GM12878 (cell line): Measurements from ENCODE around the gene FYTTD1. TPM values are rescaled to one million over a fixed set of nuclear protein-coding genes. Genes with fewer than 3 reads are reported as not detected.

Source experiments
- JUND ChIP-seq: IDR thresholded peaks from 2 replicates; pipeline ENCODE4 v1.6.1; 2012; ENCODE audit warnings: low read depth, mild to moderate bottlenecking, low read length, improper control_type of control experiment, moderate library complexity
- KAT2A ChIP-seq: conservative IDR thresholded peaks from 2 replicates; pipeline ENCODE4 v1.6.1; 2011; ENCODE audit warnings: low read depth, low read length; ENCODE audit not compliant: control insufficient read depth
- SMC3 ChIP-seq: IDR thresholded peaks from 2 replicates; pipeline ENCODE4 v1.6.1; 2011; ENCODE audit warnings: low read length, improper control_type of control experiment, borderline replicate concordance
- SREBF2 ChIP-seq: IDR thresholded peaks from 2 replicates; pipeline ENCODE4 v1.6.1; 2012; ENCODE audit warnings: mild to moderate bottlenecking, low read length
- STAT1 ChIP-seq: fragments of 450-650 bp; conservative IDR thresholded peaks from 2 replicates; pipeline ENCODE4 v1.6.1; 2014; ENCODE audit warnings: antibody characterized with exemption, mild to moderate bottlenecking
- WRNIP1 ChIP-seq: IDR thresholded peaks from 2 replicates; pipeline ENCODE4 v1.6.1; 2011; ENCODE audit warnings: low read depth, low read length, improper control_type of control experiment, borderline replicate concordance
- YBX1 ChIP-seq: fragments of 450-650 bp; IDR thresholded peaks from 2 replicates; pipeline ENCODE4 v1.6.1; 2016; ENCODE audit warnings: antibody characterized with exemption
- ZBED1 ChIP-seq: IDR thresholded peaks from 2 replicates; pipeline ENCODE4 v1.6.1; 2016; ENCODE audit warnings: borderline replicate concordance
- ZNF24 ChIP-seq: fragments of 450-650 bp; IDR thresholded peaks from 2 replicates; pipeline ENCODE4 v1.6.1; 2017; ENCODE audit warnings: antibody characterized with exemption, mild to moderate bottlenecking
- ZNF384 ChIP-seq: IDR thresholded peaks from 2 replicates; pipeline ENCODE4 v1.6.1; 2012; ENCODE audit warnings: low read depth, mild to moderate bottlenecking, low read length, improper control_type of control experiment, borderline replicate concordance
- ZNF622 ChIP-seq: fragments of 450-650 bp; IDR thresholded peaks from 2 replicates; pipeline ENCODE4 v1.6.1; 2017; ENCODE audit warnings: mild to moderate bottlenecking, inconsistent platforms
- polyA plus RNA-seq, 11 experiments: library from polyadenylated mRNA; depleted of rRNA in 4 of 11; unstranded in 6 of 11; stranded (reverse) in 5 of 11; fragments of >200 nt; fragmentation: Nextera tagmentation in 4 of 11; fragmentation: Illumina TruSeq in 1 of 11; extraction: Ambion mirVana in 4 of 11; extraction: Trizol in 1 of 11; gene quantifications; 1 replicate in 1 of 11; 2 replicates in 10 of 11; pipeline versions ENCODE4 v1.2.1 to v1.2.3, GENCODE V29; 2011 to 2016; ENCODE audit warnings: inconsistent platforms in 2 of 11, missing spikeins in 2 of 11, low read depth in 1 of 11
- total RNA-seq, 4 experiments: library from RNA; depleted of rRNA in 3 of 4; stranded (reverse); fragments of >200 nt in 3 of 4; fragmentation: Illumina TruSeq in 1 of 4; extraction: Trizol in 1 of 4; gene quantifications; 2 replicates each; pipeline versions ENCODE4 v1.2.1 to v1.2.3, GENCODE V29; 2013 to 2021
- TF ChIP-seq, protein P1 (sequence below): fragments of 450-650 bp; conservative IDR thresholded peaks from 2 replicates; pipeline ENCODE4 v1.6.1; 2017; ENCODE audit warnings: mild to moderate bottlenecking, moderate library complexity
- TF ChIP-seq, protein P2 (sequence below): fragments of 450-650 bp; IDR thresholded peaks from 2 replicates; pipeline ENCODE4 v1.6.1; 2017; ENCODE audit warnings: mild to moderate bottlenecking, moderate library complexity
- TF ChIP-seq, protein P3 (sequence below): IDR thresholded peaks from 2 replicates; pipeline ENCODE4 v1.6.1; 2011; ENCODE audit warnings: borderline replicate concordance, low read depth, mild to moderate bottlenecking, moderate library complexity, low read length; ENCODE audit not compliant: insufficient read depth, poor library complexity, severe bottlenecking
- TF ChIP-seq, protein P4 (sequence below): fragments of 450-650 bp; IDR thresholded peaks from 2 replicates; pipeline ENCODE4 v1.6.1; 2018; ENCODE audit warnings: borderline replicate concordance, mild to moderate bottlenecking; ENCODE audit not compliant: partially characterized antibody
- TF ChIP-seq, protein P5 (sequence below), 3 experiments: IDR thresholded peaks in 2 of 3; conservative IDR thresholded peaks in 1 of 3; 2 replicates each; pipeline ENCODE4 v1.5.1; 2011; ENCODE audit warnings: low read depth in 3 of 3, low read length in 3 of 3, mild to moderate bottlenecking in 3 of 3, control low read depth in 2 of 3, moderate library complexity in 2 of 3, inconsistent platforms in 1 of 3, mixed read lengths in 1 of 3; ENCODE audit not compliant: control insufficient read depth in 2 of 3, insufficient read depth in 1 of 3; ENCODE audit errors: extremely low read depth in 1 of 3
- TF ChIP-seq, protein P6 (sequence below): IDR thresholded peaks from 2 replicates; pipeline ENCODE4 v1.6.1; 2012; ENCODE audit warnings: low read length, inconsistent platforms

The FYTTD1 gene
- total and polyA plus RNA-seq, 10 of the 15 experiments (the other 5 are each of a cell fraction or from before 2014, with no cell fraction given) = 25.5 to 101 (median 59.4) TPM

DNA sequence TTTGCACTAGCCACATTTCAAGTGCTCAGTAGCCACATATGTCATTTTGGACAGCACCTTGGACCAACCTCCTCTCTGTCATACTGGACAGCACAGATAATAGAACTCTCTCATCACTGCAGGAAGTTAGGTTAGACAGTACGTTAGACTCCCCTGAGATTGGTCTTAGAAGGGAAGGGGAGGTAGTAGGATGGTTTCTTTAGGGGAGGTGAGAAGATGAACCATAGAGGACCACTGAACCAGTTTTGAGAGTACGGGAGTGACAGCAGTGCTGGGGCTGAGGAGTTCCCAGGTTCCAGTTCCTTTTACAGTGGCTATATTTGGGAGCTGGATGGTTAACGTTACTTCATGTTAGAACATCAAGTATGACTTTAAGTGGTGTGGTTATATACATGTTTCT, 49.2 kb downstream of the FYTTD1 start (continued):
- TF ChIP-seq, protein P1, sequence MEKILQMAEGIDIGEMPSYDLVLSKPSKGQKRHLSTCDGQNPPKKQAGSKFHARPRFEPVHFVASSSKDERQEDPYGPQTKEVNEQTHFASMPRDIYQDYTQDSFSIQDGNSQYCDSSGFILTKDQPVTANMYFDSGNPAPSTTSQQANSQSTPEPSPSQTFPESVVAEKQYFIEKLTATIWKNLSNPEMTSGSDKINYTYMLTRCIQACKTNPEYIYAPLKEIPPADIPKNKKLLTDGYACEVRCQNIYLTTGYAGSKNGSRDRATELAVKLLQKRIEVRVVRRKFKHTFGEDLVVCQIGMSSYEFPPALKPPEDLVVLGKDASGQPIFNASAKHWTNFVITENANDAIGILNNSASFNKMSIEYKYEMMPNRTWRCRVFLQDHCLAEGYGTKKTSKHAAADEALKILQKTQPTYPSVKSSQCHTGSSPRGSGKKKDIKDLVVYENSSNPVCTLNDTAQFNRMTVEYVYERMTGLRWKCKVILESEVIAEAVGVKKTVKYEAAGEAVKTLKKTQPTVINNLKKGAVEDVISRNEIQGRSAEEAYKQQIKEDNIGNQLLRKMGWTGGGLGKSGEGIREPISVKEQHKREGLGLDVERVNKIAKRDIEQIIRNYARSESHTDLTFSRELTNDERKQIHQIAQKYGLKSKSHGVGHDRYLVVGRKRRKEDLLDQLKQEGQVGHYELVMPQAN = no peak
- TF ChIP-seq SREBF2 (no peak), WRNIP1 (no peak), ZNF24 (no peak), ZBED1 (peak; percentile 48; the same call in 1 of the 2 replicates), JUND (no peak), SMC3 (no peak), ZNF384 (no peak), KAT2A (no peak), STAT1 (no peak), ZNF622 (no peak), YBX1 (no peak)
- TF ChIP-seq, protein P2, sequence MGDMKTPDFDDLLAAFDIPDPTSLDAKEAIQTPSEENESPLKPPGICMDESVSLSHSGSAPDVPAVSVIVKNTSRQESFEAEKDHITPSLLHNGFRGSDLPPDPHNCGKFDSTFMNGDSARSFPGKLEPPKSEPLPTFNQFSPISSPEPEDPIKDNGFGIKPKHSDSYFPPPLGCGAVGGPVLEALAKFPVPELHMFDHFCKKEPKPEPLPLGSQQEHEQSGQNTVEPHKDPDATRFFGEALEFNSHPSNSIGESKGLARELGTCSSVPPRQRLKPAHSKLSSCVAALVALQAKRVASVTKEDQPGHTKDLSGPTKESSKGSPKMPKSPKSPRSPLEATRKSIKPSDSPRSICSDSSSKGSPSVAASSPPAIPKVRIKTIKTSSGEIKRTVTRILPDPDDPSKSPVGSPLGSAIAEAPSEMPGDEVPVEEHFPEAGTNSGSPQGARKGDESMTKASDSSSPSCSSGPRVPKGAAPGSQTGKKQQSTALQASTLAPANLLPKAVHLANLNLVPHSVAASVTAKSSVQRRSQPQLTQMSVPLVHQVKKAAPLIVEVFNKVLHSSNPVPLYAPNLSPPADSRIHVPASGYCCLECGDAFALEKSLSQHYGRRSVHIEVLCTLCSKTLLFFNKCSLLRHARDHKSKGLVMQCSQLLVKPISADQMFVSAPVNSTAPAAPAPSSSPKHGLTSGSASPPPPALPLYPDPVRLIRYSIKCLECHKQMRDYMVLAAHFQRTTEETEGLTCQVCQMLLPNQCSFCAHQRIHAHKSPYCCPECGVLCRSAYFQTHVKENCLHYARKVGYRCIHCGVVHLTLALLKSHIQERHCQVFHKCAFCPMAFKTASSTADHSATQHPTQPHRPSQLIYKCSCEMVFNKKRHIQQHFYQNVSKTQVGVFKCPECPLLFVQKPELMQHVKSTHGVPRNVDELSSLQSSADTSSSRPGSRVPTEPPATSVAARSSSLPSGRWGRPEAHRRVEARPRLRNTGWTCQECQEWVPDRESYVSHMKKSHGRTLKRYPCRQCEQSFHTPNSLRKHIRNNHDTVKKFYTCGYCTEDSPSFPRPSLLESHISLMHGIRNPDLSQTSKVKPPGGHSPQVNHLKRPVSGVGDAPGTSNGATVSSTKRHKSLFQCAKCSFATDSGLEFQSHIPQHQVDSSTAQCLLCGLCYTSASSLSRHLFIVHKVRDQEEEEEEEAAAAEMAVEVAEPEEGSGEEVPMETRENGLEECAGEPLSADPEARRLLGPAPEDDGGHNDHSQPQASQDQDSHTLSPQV = no peak
- TF ChIP-seq, protein P3, sequence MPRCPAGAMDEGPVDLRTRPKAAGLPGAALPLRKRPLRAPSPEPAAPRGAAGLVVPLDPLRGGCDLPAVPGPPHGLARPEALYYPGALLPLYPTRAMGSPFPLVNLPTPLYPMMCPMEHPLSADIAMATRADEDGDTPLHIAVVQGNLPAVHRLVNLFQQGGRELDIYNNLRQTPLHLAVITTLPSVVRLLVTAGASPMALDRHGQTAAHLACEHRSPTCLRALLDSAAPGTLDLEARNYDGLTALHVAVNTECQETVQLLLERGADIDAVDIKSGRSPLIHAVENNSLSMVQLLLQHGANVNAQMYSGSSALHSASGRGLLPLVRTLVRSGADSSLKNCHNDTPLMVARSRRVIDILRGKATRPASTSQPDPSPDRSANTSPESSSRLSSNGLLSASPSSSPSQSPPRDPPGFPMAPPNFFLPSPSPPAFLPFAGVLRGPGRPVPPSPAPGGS = peak; percentile 54
- TF ChIP-seq, protein P4, sequence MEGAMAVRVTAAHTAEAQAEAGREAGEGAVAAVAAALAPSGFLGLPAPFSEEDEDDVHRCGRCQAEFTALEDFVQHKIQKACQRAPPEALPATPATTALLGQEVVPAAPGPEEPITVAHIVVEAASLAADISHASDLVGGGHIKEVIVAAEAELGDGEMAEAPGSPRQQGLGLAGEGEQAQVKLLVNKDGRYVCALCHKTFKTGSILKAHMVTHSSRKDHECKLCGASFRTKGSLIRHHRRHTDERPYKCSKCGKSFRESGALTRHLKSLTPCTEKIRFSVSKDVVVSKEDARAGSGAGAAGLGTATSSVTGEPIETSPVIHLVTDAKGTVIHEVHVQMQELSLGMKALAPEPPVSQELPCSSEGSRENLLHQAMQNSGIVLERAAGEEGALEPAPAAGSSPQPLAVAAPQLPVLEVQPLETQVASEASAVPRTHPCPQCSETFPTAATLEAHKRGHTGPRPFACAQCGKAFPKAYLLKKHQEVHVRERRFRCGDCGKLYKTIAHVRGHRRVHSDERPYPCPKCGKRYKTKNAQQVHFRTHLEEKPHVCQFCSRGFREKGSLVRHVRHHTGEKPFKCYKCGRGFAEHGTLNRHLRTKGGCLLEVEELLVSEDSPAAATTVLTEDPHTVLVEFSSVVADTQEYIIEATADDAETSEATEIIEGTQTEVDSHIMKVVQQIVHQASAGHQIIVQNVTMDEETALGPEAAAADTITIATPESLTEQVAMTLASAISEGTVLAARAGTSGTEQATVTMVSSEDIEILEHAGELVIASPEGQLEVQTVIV = no peak
- TF ChIP-seq, protein P5, sequence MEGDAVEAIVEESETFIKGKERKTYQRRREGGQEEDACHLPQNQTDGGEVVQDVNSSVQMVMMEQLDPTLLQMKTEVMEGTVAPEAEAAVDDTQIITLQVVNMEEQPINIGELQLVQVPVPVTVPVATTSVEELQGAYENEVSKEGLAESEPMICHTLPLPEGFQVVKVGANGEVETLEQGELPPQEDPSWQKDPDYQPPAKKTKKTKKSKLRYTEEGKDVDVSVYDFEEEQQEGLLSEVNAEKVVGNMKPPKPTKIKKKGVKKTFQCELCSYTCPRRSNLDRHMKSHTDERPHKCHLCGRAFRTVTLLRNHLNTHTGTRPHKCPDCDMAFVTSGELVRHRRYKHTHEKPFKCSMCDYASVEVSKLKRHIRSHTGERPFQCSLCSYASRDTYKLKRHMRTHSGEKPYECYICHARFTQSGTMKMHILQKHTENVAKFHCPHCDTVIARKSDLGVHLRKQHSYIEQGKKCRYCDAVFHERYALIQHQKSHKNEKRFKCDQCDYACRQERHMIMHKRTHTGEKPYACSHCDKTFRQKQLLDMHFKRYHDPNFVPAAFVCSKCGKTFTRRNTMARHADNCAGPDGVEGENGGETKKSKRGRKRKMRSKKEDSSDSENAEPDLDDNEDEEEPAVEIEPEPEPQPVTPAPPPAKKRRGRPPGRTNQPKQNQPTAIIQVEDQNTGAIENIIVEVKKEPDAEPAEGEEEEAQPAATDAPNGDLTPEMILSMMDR (IDR thresholded peaks at IDR 0.05 in 2 of 3, conservative IDR thresholded peaks at IDR 0.05 in 1 of 3; ENCODE audit: control insufficient read depth in 2 of 3, extremely low read depth in 1 of 3, insufficient read depth in 1 of 3, low read depth in 3 of 3, low read length in 3 of 3) = no peak
- TF ChIP-seq, protein P6, sequence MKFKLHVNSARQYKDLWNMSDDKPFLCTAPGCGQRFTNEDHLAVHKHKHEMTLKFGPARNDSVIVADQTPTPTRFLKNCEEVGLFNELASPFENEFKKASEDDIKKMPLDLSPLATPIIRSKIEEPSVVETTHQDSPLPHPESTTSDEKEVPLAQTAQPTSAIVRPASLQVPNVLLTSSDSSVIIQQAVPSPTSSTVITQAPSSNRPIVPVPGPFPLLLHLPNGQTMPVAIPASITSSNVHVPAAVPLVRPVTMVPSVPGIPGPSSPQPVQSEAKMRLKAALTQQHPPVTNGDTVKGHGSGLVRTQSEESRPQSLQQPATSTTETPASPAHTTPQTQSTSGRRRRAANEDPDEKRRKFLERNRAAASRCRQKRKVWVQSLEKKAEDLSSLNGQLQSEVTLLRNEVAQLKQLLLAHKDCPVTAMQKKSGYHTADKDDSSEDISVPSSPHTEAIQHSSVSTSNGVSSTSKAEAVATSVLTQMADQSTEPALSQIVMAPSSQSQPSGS = peak; percentile 80
